Peyer's patch (tissue), 4 donors: ENCODE data around the gene RREB1. TPM values are rescaled to one million over a fixed set of nuclear protein-coding genes. Genes with fewer than 3 reads are reported as not detected.
A peak's percentile ranks its signal among the peaks of the same experiment; 100 is the strongest.

Source experiments
- DNase-seq, 3 donors: peaks; one replicate each; pipeline ENCODE4 v3.0.0-alpha.2; 2017 to 2019
- H3K27ac ChIP-seq, 4 donors: fragments of 200-600 bp; sonication (generic); one replicate each; pipeline ENCODE4 v1.5.1; 2016 to 2019
- H3K27me3 ChIP-seq, 2 donors: fragments of 200-600 bp; sonication (generic); one replicate each; pipeline ENCODE4 v1.5.1; 2019
- H3K36me3 ChIP-seq, 3 donors: fragments of 200-600 bp; sonication (generic); one replicate each; pipeline ENCODE4 v1.5.1; 2016 to 2019
- H3K4me1 ChIP-seq, 4 donors: fragments of 200-600 bp; sonication (generic); one replicate each; pipeline ENCODE4 v1.5.1; 2016 to 2019
- H3K4me3 ChIP-seq, 4 donors: fragments of 200-600 bp; sonication (generic); 1 replicate in 3 of 4; 2 replicates in 1 of 4; pipeline ENCODE4 v1.5.1; 2016 to 2019; ENCODE audit warnings: mild to moderate bottlenecking in 1 of 4
- H3K9me3 ChIP-seq, 4 donors: fragments of 200-600 bp; sonication (generic); one replicate each; pipeline ENCODE4 v1.5.1; 2016 to 2019; ENCODE audit warnings: mild to moderate bottlenecking in 1 of 4
- POLR2A ChIP-seq, 2 donors: fragments of 450-650 bp; IDR thresholded peaks; one replicate each; pipeline ENCODE4 v1.5.1; 2017; ENCODE audit warnings: antibody characterized with exemption in 2 of 2, mild to moderate bottlenecking in 2 of 2, moderate library complexity in 2 of 2
- total RNA-seq, 4 donors: library from RNA; depleted of rRNA; stranded (reverse); fragments of >200 nt; gene quantifications; one replicate each; pipeline ENCODE4 v1.1.0, GENCODE V29; 2016
- TF ChIP-seq, protein P1 (sequence below), 6 experiments: fragments of 450-650 bp in 4 of 6; fragments of 200-600 bp in 2 of 6; sonication (generic) in 1 of 6; IDR thresholded peaks; one replicate each; pipeline ENCODE4 v1.5.1; 2017 to 2019; ENCODE audit warnings: antibody characterized with exemption in 6 of 6, mild to moderate bottlenecking in 3 of 6, moderate library complexity in 1 of 6

Gene RREB1
- total RNA-seq, 4 donors from 2014 or later: 65.0 to 118 (median 113) TPM

DNA sequence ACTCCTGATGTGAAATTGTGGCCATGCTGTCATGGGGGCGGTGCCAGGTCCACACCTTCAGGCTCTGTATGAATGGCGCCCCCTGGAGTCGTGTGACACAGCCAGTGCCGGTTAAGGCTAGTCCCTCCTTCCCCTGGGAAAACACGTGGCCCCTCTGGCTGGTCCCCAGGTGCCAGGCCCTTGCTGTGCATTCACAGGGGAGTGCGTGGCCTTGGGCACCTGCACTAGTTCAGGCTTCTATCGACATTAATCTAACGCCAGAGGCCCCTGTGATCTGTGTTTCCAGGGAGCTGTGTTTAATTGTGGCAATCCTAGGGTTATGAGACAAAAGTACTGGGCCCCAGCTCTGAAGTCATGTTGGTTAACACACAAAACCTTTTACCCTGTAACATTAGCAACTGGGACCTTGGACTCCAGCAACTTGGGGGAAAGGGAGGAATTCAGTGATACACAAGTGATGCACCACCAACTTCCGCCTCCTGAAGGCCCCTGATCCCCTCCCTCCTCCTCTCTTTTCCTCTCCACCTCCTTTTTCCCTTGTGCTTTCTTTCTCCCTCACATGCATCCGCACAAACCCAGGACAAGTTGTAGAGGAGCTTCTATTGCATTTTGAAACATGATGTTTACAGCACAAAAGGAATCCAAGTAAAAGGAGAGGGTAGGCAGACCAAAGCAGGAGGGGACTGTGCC lies 131.3 kb downstream of the RREB1 start:
- no peaks in the 10 kb centered on the region for H3K9me3 ChIP-seq
- peak; percentile 88 to 94 (median 89) for DNase-seq
- H3K4me1 ChIP-seq: peaks cover 0 to 36% (median 4%) of the 10 kb centered on the region in 4 donors
- no peaks in the 10 kb centered on the region for H3K27me3 ChIP-seq
- H3K27ac ChIP-seq: peak overlapping the region in 1 of 4 donors; percentile 2
- no peak overlapping the region for H3K4me3 ChIP-seq
- TF ChIP-seq, protein P1, sequence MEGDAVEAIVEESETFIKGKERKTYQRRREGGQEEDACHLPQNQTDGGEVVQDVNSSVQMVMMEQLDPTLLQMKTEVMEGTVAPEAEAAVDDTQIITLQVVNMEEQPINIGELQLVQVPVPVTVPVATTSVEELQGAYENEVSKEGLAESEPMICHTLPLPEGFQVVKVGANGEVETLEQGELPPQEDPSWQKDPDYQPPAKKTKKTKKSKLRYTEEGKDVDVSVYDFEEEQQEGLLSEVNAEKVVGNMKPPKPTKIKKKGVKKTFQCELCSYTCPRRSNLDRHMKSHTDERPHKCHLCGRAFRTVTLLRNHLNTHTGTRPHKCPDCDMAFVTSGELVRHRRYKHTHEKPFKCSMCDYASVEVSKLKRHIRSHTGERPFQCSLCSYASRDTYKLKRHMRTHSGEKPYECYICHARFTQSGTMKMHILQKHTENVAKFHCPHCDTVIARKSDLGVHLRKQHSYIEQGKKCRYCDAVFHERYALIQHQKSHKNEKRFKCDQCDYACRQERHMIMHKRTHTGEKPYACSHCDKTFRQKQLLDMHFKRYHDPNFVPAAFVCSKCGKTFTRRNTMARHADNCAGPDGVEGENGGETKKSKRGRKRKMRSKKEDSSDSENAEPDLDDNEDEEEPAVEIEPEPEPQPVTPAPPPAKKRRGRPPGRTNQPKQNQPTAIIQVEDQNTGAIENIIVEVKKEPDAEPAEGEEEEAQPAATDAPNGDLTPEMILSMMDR (IDR thresholded peaks at IDR 0.05): peak; percentile 33 to 75 (median 71)
- no peak for TF ChIP-seq POLR2A (IDR thresholded peaks at IDR 0.05)
- H3K36me3 ChIP-seq: peaks cover 0 to 32% (median 0%) of the 10 kb centered on the region in 3 donors

DNA sequence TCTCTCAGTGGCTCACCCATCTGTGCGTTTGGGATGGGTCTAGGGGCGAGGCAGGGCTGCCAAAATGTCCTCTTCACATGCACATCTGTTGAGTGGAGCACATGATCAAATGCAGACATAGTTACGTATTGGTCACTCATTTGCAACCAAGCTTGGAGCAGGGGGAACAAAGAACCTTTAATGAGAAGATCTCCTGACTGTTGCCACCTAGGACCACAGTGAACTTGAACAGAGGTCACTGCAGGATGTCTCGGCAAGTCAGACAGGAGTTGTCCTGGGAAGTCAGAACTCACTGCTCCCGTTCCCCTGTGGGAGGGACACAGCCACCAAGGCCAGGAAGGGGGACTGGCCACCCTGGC lies 131.8 kb downstream of the RREB1 start:
- TF ChIP-seq POLR2A (IDR thresholded peaks at IDR 0.05): no peak
- TF ChIP-seq, protein P1 (IDR thresholded peaks at IDR 0.05): no peak
- Histone ChIP-seq H3K4me1 (peaks cover 0 to 36% (median 4%) of the 10 kb centered on the region in 4 donors), H3K27me3 (no peaks in the 10 kb centered on the region), H3K4me3 (no peak overlapping the region), H3K36me3 (peaks cover 0 to 30% (median 0%) of the 10 kb centered on the region in 3 donors), H3K9me3 (no peaks in the 10 kb centered on the region), H3K27ac (peak overlapping the region in 1 of 4 donors; percentile 2)
- DNase-seq: no peak

DNA sequence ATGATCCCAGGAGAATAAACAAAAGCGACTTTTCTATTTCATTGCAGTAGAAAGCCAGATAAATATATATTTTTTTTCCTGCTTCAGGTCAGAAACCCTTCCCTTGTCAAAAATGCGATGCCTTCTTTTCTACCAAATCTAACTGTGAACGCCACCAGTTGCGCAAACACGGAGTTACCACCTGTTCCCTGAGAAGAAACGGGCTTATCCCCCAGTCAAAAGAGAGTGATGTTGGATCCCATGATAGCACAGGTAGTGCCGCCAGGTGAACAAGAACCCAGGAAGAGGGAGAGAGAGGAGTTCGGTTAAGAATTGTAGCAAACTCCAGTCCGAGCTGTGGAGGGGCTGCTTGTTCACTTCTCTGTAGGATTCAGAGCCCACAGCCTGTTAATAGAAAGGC lies 132.6 kb downstream of the RREB1 start:
- Histone ChIP-seq H3K36me3 (peaks cover 0 to 23% (median 0%) of the 10 kb centered on the region in 3 donors), H3K9me3 (no peaks in the 10 kb centered on the region), H3K27me3 (no peaks in the 10 kb centered on the region), H3K4me1 (peaks cover 0 to 36% (median 4%) of the 10 kb centered on the region in 4 donors), H3K27ac (no peak overlapping the region), H3K4me3 (no peak overlapping the region)
- TF ChIP-seq, protein P1 (IDR thresholded peaks at IDR 0.05): no peak
- no peak for TF ChIP-seq POLR2A (IDR thresholded peaks at IDR 0.05)
- no peak for DNase-seq

DNA sequence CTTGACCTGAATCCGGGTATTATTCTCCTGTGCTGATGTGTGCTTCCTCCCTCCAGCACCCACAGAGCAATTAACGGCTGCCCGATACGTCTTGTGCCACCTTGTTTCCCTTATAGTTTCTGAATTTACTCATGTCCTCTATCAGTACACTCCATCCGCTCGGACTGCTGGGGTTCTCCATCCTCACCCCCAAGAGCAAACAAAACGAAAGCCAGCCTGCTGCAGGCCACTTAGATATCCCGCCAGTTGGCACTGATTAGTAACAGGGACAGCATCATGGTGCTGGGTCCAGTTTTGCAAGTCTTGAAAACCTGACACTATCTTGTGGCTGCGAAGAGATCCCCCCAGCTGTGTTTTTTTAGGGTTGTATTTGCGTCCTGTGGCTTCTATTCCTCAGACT lies 133.4 kb downstream of the RREB1 start:
- Histone ChIP-seq H3K4me1 (peaks cover 0 to 28% (median 4%) of the 10 kb centered on the region in 4 donors), H3K36me3 (peaks cover 0 to 22% (median 0%) of the 10 kb centered on the region in 3 donors), H3K27me3 (no peaks in the 10 kb centered on the region), H3K27ac (peak overlapping the region in 1 of 4 donors; percentile 68), H3K4me3 (no peak overlapping the region), H3K9me3 (no peaks in the 10 kb centered on the region)
- no peak for DNase-seq
- TF ChIP-seq, protein P1 (IDR thresholded peaks at IDR 0.05): no peak
- TF ChIP-seq POLR2A (IDR thresholded peaks at IDR 0.05): no peak

DNA sequence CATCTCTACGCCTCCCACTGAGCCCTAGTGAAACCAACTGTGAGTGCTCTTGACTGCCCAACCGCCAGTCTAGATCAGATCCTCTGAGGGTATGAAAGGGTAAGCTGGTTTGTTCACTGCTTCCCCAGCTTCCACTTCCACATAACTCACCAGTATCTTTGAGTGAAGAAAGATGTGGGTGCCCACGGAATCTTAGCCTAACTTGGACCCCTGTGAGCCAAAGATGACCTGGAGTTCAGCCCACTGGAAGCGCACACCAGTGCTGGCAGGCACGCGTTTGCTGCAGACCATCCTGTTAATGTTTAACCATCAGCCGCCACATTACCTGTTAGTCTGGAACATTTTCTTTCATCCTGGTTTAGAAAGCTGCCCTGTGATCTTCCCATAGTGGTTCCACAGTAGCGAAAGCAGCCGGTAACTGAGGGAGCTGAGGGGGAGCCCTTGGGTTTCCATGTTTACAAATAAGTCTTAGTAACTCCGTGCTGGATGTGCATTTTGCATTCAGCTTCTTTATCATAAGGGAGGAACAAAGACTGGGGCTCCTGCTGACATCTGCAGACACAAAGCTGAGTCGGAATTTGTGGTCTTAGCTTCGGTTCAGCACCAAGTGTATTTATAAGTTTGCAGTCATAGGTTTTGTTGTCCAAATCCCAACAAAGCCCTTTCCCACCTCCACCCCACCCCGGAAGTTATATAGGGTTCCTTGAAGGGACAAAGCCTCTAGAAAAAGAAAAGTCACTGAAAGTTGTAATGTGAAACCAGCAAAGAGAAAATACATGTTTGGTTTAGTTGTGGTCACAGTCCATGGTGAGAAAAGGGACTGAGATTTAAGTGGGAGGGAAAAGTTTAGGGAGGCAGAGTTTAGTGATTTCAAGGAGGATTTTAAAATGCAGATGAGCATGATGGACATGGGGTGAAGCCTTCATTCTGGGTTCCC lies 134.2 kb downstream of the RREB1 start:
- Histone ChIP-seq H3K27me3 (no peaks in the 10 kb centered on the region), H3K9me3 (no peaks in the 10 kb centered on the region), H3K36me3 (peaks cover 0 to 30% (median 0%) of the 10 kb centered on the region in 3 donors), H3K27ac (peak overlapping the region in 2 of 4 donors; percentile 21 to 68), H3K4me1 (peaks cover 0 to 24% (median 4%) of the 10 kb centered on the region in 4 donors), H3K4me3 (no peak overlapping the region)
- DNase-seq: peak in 1 of 3 donors; percentile 44
- TF ChIP-seq, protein P1 (IDR thresholded peaks at IDR 0.05): no peak
- no peak for TF ChIP-seq POLR2A (IDR thresholded peaks at IDR 0.05)
